ENCODE measurements around the gene NUDT3.
"Not testable (repeated sequence)": the region's sequence is repeated elsewhere in the genome, so short reads cannot be mapped to it uniquely, and the experiment has no call there.

Gene NUDT3

DNA sequence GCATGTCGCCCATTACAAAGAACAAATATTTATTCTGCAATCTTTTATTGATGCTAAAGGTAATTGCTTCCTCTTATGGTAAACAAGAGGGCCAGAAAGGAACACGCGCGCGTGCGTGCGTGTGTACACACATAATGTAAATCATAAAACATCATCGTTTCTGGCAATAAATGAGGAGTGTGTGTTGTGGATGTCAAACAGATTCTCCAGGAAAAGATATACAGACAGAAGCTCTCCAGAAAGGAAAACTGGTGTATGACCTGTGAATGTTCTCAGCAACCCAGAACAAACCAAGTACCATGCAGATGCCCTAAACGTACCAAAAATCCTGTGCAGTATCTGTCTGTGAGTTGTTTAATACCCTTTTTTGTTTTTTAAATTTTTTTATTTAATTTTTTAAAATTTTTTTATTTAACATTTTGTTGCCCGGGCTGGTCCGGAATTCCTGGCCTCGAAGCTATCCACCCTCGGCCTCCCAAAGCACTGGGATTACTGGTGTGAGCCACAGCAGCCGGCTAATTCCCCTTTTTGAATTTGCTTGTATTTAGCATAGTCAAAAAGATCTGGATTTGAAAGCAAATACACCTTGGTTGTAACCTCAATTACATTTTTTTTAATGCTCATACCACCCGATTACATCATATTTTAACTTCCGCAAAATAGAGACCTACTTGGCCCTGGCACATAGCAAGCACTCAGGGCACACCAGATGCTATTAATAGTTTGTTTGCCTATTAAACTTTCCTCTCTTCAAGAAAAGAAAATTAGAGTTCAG lies 909 bp upstream of the NUDT3 start:
- no peak for DNase-seq (ENCODE audit: low read depth)

DNA sequence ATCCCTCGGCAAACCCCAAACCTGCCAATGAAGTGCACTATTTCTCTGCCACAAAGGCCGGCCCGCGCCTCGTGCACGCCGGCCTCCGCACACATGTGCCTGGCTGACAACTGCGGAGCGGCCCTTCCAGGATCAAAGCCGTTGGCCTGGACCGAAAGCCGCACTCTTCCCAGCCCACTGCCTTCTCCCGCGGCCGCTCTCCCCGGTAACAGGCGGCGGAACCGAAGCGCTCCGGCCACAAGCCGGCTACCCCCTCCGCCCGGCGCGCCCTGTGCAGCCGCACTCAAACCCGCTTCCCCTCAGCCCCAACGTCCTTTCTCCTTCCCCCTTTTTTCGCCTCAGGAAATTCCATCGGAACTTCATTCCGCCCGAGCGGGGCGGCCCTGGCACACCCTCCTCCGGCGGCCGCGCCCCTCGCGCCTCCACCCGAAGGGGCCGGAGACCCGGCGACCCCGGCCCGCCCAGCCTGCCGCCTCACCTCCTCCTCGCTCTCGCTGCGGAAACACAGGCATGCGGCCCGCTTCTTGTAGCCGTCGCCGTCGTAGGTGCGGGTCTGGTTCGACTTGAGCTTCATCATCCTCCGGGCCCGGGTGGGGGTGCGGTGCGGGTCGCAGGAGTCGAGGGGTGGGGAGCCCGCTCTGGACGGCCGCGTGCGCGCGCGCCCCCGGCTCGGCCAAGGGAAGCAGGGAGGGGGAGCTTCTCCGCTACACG lies 528 bp downstream of the NUDT3 start:
- peak; percentile 50 for DNase-seq (ENCODE audit: low read depth)

DNA sequence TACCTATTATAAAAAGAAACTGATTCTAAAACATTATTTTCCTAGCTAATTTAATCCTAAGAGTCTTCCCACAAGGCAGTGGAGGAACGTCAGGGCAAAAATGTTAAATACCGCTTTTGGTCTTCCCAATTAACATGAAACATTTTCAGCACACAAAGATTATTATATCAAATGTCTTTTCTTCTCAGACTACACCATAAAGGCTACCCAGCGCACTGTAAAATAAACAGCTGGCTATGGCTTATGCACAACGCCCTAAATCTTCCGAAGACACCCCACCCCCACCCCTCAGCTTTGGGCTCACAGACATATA lies 1.0 kb downstream of the NUDT3 start:
- DNase-seq (ENCODE audit: low read depth), result no peak

DNA sequence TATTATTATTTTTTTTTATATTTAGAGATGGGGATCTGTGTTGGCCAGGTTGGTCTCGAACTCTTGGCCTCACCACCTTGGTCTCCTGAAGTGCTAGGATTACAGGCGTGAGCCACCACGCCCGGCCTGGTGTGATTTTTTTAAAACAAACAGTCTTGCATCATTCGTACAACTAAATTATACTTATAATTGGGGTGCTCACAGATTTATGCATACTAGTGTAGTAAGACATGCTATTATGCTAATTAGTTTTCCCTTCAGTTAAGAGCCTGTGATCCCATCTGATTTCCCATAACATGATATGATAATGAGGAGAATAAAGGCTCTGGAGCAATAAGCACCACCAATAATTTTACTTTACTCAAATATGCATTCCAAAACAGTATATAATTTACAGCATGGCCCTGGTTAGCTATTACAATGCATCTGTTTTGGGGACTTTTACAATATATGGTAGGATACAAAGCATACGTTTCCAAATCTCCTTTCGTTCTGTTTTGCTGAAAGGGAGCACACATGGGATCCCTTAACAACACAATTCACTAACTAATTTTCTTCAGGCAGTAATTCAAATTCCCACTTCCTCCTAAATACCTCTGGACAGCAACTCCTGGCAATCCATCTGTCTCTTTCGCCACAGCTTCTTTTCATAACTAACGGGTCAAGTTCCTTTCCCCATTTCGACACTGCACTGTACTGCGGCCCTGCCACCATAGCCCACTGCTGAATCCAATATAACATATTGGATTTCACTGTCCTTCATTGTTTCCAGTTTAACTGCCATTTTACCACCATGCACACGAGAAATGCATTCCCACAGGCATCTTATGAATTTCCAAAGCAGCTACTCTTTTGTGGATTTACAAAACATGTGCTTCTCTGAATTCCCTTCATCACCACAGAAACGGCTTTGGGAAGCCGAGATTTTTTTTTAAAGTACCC lies 1.7 kb downstream of the NUDT3 start:
- DNase-seq (ENCODE audit: low read depth), result no peak

DNA sequence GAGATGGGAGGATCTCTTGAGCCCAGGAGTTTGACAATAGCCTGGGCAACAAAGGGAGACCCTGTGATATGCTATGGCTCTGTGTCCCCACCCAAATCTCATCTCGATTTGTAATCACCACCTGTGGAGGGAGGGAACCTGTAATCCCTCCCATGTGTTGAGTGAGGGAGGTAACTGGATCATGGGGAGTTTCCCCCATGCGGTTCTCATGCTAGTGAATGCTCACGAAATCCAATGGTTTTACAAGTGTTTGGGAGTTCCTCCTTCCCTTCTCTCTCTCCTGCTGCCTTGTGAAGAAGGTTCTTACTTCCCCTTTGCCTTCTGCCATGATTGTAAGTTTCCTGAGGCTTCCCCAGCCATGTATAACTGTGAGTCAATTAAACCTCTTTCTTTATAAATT lies 3.4 kb downstream of the NUDT3 start:
- DNase-seq (ENCODE audit: low read depth), result no peak

DNA sequence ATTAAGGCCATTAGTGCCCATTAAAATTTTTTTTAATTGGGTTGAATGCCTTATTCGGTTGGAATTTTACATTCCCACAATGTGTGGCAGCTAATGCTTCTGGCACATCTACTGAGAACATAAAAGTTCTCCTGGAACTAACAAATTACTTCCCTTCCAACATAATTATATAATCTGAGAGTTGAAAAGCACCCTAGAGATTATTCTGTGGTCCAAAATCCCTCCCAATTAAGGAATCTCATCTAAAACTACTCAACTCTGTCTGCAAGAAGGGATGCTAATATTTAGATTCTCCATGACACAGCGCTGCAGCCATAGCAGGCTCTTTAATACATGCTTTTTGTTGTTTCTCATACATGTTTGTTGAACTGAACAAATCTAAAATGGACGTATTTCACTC lies 4.0 kb downstream of the NUDT3 start:
- no peak for DNase-seq (ENCODE audit: low read depth)

DNA sequence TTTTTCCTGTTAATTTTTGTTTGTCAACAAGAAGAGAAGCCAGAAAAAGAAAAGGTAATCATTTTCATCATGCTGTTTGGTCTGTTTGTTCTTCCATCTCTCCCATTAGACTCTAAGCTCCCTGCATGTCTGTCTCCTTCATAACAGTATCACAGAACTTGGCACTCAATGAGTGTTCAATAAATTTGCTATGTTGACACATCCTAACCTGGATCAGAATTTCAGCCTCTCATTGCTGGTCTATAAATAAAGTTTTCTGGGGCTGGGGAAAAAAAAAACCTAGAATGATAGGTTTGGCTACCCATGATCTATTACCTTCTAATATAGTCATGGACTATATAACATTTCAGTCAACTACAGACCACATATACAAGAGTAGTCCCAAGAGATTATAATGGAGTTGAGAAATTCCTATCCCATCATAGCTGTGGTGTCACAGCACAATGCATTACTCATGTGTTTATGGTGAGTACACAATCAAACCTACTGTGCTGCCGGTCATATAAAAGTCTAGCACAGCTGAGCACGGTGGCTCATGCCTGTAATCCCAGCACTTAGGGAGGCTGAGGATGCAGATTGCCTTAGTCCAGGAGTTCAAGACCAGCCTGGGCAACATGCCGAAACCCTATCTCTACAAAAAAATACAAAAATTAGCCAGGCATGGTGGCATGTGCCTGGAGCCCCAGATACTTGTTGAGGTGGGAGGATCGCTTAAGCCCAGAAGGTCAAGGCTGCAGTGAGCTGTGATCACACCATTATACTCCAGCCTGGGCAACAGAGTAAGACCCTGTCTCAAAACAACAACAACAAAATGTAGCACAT lies 5.9 kb downstream of the NUDT3 start:
- DNase-seq (ENCODE audit: low read depth), result no peak

DNA sequence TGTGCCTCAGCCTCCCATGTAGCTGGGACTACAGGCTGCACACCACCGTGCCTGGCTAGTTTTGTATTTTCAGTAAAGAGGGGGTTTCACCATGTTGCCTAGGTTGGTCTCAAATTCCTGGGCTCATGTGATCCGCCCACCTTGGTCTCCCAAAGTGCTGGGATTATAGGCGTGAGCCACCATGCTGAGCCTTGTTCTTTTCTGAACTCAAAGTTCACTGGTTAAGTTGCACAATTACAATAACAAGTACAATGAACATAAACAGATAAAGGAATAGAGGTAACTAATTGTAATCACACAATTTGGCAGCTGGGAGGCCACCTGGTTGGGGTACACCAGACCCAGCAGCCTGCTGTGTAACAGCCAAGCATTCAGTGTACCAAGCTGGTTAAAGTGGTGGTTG lies 6.7 kb downstream of the NUDT3 start:
- no peak for DNase-seq (ENCODE audit: low read depth)

DNA sequence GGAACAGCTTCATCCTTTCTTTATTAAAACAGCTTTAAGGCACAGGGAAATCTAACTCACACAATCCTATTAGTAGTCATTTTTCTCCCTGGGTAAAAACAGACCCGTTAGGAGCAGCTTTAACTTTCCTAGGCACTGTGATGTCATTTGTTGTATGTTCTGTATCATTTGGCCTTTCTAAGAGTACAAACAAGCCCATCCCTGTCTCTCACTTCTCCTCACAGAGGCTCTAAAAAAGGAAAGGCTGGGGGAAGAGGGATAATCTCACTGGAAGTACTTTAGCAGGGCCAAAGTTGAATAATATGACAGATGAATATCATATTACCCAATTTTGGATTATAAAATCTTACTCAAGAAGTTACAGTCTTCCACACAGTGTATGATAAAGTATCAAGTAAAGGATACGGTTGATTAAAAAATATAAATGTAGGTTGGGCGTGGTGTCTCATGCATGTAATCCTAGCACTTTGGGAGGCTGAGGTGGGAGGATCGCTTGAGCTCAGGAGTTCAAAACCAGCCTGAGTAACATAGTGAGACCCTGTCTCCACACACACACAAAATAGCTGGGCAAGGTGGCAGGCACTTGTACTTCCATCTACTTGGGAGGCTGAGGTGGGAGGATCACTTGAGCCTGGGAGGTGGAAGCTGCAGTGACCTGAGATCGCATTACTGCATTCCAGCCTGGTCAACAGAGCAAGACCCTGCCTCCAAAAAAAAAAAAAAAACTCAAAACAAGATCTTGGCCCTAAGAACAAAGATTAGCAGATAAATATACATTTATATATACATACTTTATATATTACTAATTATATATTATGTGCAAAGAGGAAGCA lies 7.9 kb downstream of the NUDT3 start:
- no peak for DNase-seq (ENCODE audit: low read depth)

DNA sequence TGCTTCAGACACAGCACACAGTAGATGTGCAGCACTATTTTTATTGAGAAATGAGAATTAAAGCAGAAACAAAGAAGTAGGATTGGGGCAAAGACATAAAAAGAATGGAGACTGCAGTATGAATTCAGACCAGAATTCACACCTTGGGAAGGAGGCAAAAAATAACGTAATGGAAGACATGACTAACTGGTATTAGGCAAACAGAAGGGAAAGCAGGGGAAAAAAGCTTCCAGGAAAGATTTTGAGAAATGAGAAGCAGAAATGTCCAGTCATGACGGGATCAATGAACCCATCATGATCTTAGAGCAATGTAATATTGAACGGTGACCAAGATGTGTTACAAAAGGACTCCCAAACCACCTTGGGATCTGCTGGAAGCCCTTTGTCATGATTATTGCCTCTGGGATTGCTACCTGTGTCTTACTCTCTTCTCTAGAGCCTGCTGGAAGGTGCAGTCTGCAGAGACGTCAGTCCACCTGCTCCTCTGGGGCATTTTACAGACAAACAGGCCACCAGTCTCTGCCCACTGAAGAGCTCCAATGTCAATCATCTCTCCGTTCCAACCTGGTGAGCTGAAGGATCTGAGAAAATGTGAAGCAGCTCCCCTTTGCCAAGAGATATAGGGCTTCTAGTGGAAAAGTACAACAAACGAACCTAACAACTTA lies 8.7 kb downstream of the NUDT3 start:
- no peak for DNase-seq (ENCODE audit: low read depth)

DNA sequence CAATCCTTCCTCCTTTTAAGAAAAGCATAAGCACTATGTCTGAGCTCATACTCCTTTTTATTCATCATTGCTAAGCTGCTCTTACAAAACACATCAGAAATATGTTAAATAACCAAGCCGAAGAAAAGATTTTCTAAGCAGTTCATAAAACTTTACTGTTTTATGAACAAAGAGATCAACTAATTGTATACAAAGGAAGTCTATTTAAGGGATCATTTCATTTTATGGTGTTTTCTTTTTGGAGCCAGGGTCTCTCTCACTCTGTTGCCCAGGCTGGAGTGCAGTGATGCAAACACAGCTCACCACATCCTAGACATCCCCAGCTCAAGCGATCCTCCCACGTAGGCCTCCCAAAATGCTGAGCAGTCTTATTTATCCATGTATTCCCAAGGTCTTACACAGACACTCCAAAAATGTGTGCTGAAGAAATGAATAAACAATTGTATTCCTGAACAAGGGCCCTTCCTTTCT lies 9.3 kb downstream of the NUDT3 start:
- DNase-seq (ENCODE audit: low read depth), result no peak

DNA sequence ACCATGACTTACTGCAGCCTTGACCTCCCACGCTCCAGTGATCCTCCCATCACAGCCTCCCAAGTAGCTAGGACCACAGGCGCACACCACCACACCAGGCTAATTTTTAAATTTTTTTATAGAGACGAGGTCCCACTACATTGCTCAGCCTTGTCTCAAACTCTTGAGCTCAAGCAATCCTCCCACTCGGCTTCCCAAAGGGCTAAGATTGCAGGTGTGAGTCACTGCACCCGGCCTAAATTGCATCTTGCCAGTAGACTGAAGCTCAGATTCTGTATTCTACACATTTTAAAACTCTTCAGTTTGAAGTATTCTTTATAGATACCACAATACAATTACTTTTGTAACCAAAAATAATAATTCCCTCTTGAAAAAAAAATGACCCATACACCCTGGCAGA lies 11.4 kb downstream of the NUDT3 start:
- DNase-seq (ENCODE audit: low read depth), result no peak

DNA sequence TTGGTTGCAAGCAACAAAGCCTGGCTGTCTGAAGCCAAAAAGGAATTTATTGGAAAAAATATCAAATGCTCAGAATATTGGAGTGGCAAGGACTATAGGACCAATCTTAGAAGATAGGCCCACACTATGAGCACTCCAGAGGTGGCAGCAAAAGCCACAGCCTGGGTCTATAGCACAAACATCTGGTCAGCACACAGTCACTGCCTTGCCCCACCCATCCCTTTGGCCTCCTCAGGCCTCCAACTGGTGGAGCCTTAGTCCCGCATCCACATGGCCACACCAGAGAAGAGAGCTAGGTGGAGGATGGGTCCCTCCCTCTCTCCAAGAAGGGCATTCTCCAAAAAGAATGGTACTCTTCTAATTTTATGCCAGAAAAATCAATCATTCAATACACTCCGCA lies 14.0 kb downstream of the NUDT3 start:
- no peak for DNase-seq (ENCODE audit: low read depth)

DNA sequence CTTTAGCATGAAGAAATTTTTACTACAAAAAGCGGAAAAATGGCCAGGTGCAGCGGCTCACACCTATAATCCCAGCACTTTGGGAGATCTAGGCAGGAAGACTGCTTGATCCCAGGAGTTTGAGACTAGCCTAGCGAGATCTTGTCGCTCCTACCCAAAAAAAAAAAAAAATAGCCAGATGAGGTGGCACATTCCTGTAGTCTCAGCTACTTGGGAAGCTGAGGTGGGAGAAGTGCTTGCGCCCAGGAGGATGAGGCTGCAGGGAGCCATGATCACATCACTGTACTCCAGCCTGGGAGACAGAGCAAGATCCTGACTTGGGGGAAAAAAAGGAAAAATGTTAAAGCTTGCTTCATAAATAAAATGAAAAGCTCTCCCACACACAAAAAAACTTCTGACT lies 14.5 kb downstream of the NUDT3 start:
- DNase-seq (ENCODE audit: low read depth), result no peak

DNA sequence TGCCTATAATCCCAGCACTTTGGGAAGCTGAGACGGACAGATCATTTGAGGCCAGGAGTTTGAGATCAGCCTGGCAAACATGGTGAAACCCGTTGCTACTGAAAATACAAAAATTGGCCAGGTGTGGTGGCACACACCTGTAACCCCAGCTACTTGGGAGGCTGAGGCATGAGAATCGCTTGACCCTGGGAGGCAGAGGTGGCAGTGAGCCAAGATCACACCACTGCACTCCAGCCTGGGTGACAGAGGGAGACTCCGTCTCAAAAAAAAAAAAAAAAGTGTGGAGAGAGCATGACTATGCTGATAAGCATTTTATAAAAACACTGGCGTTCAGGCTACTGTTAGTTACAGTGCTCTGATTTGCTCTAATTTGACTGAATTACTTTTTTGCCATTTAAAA lies 14.9 kb downstream of the NUDT3 start:
- DNase-seq (ENCODE audit: low read depth), result not testable (repeated sequence)

DNA sequence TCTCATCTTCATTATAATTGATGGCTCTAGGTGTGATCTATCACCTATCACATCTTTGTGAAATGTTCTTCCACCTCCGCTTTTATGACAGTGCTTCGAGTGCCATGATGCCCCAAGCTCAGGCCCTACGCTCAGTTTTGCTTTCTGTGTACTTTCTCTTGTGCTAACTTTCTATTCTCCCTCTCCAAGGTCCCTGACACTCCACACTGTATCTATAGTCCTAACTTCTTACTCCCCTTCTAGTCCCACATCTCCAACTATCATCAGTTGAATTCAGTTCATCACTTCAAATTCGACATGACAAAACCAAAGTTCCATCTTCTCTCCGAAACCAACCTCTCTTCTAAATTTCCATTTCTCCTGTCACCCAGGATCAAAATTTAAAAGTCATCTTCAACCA lies 16.6 kb downstream of the NUDT3 start:
- no peak for DNase-seq (ENCODE audit: low read depth)

DNA sequence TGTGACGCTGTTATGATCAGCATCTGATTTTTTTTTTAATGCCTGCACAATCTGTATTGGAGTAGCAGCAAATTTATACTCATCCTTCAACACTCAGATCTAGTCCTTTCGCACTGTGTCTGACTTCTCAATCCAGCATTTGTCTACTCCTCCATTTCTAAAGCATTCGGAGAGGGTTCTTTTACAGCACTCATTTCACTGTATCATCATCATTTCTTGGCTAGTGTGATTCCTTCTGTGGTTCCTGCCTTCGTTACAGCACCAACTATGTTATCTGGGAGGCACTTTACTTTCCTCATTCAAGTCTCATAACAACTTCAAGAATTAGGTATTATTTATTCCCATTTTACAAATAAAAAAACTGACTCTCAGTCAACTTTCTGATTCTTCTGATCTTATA lies 18.0 kb downstream of the NUDT3 start:
- no peak for DNase-seq (ENCODE audit: low read depth)

DNA sequence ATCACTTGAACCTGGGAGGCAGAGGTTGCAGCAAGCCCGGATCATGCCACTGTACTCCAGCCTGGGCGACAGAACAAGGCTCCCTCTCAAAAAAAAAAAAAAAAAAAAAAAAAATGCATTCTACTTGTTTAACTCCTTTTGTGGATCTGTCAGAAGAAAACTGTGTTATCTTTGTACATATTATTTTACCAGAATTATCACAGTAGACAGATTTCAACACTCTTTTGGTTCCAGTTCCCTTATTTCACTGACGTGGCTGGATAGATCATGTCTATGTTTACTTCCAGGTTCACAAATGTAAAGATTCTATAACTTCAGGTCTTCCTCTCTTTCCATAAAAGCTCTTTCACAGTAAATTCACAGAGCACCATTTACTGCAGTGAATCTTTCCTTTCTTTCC lies 18.4 kb downstream of the NUDT3 start:
- DNase-seq (ENCODE audit: low read depth), result no peak

DNA sequence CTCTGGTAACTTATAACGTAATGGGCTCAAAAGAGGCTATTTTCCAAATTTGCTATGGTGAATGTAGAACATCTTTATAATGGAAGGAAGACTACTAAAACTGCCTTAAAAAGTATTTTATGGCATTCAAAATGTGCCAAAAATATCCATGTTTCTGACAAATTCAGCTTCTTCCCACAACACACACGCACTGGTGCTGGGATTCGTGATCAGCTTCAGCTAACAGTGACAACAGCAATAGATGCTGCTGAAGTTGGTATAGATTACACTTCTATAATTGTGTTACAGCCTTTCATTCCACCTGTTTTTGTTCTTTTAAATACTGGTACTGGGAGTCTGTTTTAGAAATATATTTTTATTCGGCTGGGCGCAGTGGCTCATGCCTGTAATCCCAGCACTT lies 19.0 kb downstream of the NUDT3 start:
- no peak for DNase-seq (ENCODE audit: low read depth)

DNA sequence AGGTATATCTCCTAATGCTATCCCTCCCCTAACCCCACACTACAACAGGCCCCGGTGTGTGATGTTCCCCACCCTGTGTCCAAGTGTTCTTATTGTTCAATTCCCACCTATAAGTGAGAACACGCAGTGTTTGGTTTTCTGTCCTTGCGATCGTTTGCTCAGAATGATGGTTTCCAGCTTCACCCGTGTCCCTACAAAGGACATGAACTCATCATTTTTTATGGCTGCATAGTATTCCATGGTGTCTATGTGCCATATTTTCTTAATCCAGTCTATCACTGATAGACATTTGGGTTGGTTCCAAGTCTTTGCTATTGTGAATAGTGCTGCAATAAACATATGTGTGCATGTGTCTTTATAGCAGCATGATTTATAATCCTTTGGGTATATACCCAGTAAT lies 20.6 kb downstream of the NUDT3 start:
- DNase-seq (ENCODE audit: low read depth), result not testable (repeated sequence)
